ENCODE measurements around the gene KERA. TPM values are rescaled to one million over a fixed set of nuclear protein-coding genes. Genes with fewer than 3 reads are reported as not detected.

KERA gene, protein sequence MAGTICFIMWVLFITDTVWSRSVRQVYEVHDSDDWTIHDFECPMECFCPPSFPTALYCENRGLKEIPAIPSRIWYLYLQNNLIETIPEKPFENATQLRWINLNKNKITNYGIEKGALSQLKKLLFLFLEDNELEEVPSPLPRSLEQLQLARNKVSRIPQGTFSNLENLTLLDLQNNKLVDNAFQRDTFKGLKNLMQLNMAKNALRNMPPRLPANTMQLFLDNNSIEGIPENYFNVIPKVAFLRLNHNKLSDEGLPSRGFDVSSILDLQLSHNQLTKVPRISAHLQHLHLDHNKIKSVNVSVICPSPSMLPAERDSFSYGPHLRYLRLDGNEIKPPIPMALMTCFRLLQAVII
- total RNA-seq: not detected in 2 replicates

GRCh38 chr12:91057368-91058165 is at the start of gene KERA:
Gene KERA, minus strand, starts transcription at chr12:91058024. Its CDS starts 1,743 bp downstream, at chr12:91056281.

DNA sequence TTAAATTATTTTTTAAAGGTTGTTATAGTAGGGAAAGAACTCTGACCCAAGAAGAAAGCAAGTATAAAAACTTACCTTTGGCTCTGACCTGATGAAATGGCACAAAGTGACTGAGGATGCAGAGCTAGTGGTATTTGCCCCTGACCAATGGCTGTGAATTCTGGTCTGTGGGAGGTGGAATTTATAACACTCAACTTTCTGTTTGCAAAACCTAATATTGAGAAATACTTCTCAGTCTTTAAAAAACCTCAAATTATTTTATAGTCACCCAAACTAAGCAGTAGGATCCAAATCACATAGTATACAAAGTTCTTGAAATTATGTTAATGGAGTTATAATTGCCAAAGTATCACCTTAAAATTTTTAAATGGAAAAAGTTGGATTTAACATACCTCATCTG is 53.0 kb downstream of the KERA start, which contains the start of gene EPYC:
EPYC (minus strand) TSS at position 101 of the 400 bp plus-strand sequence. CDS start 2,407 bp downstream, outside the sequence.

Other genes starting within 250 kb of the KERA start
- not detected in 2 replicates for gene CCER1, start 102.8 kb downstream of the KERA start, total RNA-seq
- gene EPYC, start 53.1 kb downstream of the KERA start, total RNA-seq: not detected in 2 replicates
- gene LUM, start 53.5 kb upstream of the KERA start, total RNA-seq: not detected in 2 replicates
- gene DCN, start 124.8 kb upstream of the KERA start, total RNA-seq: 0.44 TPM in 1 of 2 replicates, not detected in the other

Data from mammary microvascular endothelial cell (primary cell).